ENCODE measurements around the gene CIZ1. TPM values are rescaled to one million over a fixed set of nuclear protein-coding genes. Genes with fewer than 3 reads are reported as not detected.
"Not testable (repeated sequence)": the region's sequence is repeated elsewhere in the genome, so short reads cannot be mapped to it uniquely, and the experiment has no call there.

The CIZ1 gene
- 134 TPM for total RNA-seq

GRCh38 chr9:128191406-128192046 is at the start of gene CIZ1:
TSS of gene CIZ1 (minus strand) at chr9:128191572. CDS start at chr9:128190857, 715 bp downstream.
- DNase-seq (ENCODE audit: low spot score), result peak; percentile 78

DNA sequence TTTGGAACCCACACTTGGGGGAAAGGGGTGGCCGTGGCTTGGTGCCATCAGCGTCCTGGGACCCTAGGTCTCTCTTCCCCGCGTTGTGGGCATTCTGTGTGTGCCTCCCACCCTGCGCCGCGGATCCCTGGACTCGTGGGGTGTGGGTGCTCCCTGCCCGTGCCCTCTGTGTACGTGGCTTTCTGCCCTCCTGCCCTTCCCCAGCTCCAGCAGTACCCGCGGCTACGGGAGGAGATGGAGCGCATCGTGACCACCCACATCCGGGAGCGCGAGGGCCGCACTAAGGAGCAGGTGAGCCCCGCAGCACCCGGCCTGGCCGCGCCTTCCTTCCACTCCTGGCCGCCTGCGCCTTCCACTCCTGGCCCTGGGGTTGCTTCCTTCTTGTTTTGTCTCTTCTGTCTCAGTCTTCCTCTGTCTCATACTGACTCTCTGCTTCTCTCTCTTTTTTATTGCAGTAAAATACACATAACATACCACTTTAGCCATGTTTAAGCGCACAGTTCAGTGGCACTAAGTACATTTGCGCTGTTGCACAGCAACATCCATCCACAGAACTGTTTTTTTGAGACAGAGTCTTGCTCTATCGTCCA is 42.5 kb upstream of the CIZ1 start:
- no peak for DNase-seq (ENCODE audit: low spot score)

GRCh38 chr9:128232528-128233428 is 41.4 kb upstream of the CIZ1 start:
- DNase-seq (ENCODE audit: low spot score), result no peak

DNA sequence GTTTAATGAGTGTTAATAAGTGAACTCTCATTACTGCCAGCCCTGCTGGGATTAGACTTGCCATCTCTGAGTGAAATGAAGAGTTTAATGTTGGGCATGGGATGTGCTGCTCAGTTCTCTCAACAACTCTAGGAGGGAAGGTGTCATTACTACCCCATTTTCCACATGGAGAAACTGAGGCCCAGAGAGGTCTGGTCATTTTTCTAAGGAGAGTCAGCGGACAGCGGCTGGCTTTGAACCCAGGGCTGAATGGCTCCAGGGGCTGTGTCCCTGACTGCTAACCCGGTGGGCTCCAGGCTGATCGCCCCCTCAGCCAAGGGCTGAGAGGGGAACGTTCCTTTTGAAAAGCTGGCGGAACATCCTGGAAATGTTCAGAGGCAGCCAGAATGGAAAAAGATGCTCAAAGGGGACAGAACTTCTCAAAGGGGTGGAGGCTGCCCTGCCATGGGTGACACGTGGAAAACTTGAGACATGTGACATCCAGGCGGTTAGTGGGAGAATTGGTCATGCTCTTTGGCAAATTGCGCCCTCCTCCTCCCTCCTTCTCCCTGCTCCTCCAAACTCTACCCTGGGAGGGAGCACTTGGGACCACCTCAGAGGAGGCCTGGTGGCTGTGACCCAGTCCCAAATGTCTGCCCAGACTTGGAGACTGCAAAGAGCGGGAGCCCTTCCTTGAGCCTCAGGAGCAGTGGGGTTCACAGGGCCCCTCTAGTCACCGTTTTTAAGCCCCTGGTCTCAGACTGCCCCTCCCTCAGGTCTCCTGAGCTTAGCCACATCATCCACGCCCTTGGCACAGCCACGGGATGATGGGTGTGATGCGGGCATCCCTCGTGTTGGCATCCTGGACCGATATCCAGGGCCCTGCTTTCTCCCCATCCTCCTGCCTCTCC is 40.5 kb upstream of the CIZ1 start:
- DNase-seq (ENCODE audit: low spot score), result no peak

GRCh38 chr9:128230897-128231296 is 39.5 kb upstream of the CIZ1 start:
- not testable (repeated sequence) for DNase-seq (ENCODE audit: low spot score)

GRCh38 chr9:128226412-128226801 is 35.0 kb upstream of the CIZ1 start:
- no peak for DNase-seq (ENCODE audit: low spot score)

GRCh38 chr9:128225770-128226411 is 34.5 kb upstream of the CIZ1 start:
- no peak for DNase-seq (ENCODE audit: low spot score)

DNA sequence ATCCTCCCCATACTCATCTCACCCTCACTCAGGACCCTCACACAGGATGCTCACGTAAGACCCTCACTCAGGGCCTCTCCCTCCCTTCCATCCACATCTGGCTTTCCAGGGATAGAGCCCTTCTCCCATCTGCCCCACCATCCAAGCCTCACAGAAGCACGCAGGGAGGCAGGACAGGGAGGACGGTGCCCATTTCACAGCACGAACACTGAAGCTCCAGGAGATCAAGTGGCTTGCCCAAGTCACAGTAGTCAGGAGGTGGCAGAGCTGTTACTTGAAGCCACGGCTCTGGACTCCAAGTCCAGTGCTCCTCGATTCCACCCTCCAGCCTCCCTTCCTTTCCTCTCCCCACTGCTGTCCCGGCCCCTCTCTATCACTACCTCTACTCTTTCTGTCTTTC is 33.5 kb upstream of the CIZ1 start:
- DNase-seq (ENCODE audit: low spot score), result no peak

GRCh38 chr9:128222880-128223670 is 31.7 kb upstream of the CIZ1 start:
- no peak for DNase-seq (ENCODE audit: low spot score)

DNA sequence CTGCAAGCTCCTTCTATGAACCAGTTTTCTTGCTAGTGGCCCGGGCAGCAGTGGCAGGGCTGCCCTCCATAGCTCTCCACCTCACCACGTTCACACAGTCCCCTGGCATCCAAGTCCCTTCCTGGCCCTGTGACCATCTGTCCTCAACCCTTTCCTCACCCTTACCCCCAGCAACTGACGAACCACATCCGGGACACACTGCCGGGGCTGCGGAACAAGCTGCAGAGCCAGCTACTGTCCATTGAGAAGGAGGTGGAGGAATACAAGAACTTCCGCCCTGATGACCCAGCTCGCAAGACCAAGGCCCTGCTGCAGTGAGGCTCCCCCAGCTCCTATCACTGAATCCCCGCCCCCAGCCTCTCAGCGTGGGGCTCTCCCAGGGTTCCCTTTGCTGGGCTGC is 30.7 kb upstream of the CIZ1 start:
- DNase-seq (ENCODE audit: low spot score), result no peak

GRCh38 chr9:128219831-128220230 is 28.5 kb upstream of the CIZ1 start:
- no peak for DNase-seq (ENCODE audit: low spot score)

DNA sequence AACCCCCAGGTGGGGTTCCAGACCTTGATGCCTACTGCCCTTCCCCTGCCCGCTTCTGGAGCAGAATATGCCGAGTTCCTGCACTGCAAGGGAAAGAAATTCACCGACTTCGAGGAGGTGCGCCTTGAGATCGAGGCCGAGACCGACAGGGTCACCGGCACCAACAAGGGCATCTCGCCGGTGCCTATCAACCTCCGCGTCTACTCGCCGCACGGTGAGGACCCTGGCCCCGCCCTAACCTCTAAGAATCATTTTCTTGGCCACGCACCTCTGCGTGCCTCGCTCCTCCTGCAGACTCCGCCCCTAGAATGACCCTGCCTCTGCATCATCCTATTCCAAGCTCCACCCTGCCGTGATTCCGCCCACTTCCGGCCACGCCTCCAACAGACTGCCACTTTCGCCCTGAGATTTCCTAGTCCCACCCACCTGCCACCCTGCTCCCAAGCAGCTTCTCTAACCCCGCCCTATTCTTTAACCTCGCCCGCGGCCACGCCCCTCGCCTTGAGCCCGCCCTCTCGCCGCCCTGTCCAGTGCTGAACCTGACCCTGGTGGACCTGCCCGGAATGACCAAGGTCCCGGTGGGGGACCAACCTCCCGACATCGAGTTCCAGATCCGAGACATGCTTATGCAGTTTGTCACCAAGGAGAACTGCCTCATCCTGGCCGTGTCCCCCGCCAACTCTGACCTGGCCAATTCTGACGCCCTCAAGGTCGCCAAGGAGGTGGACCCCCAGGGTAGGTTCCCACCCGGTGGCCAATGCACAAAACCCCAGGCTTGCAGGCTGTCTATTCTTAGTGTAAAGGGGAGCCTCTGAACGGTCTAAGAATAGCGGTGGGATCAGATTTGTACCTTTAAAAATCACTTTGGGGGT is 27.4 kb upstream of the CIZ1 start:
- DNase-seq (ENCODE audit: low spot score), result peak; percentile 97

DNA sequence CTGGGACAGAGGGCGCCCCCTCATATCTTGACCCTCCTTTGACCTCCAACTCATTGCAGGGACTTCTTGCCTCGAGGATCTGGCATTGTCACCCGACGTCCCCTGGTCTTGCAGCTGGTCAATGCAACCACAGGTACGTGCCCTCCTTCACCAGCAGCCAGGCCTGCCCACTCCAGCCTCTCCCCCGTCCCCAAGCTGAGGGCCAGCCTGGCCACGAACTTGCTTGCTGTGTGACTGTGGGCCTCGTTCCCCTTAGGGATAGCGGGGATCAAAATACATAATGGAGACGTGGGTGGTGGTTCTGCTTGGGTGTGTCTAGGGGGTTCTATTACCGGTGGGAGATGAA is 26.8 kb upstream of the CIZ1 start:
- DNase-seq (ENCODE audit: low spot score), result no peak

DNA sequence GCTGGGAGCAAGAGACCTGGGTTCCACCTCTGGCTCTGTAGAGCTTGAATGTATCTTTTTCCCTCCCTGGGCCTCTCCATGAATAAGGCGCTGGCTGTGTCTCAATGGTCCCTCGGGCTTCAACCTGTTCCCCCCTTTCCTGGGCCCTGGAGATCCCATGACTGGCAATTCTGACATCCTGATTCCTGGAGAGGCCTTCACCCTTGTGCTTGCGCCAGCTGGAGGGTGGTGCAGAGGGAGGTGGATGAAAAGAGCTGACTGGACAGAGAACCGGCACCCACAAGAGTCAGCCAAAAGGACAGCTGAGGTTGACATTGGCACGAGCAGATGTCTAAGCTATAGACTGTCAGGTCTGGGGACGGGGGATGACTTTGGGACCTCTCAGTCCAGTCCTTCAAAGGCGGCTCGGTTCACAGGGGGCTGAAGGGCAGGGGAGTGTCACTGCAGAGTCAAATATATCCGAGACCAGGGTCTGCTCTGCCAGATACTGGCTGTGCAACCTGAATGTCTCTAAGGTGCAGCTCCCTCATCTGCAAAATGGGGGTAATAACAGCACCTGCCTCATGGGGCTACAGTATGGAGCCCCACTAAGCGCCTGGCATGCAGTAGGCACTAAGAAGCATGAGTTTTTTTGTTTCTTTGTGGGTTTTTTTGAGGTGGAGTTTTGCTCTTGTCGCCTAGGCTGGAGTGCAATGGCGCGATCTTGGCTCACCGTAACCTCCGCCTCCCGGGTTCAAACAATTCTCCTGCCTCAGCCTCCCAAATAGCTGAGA is 25.6 kb upstream of the CIZ1 start:
- DNase-seq (ENCODE audit: low spot score), result no peak

- no peak for DNase-seq (ENCODE audit: low spot score)
Observed at GRCh38 chr9:128215491-128216409, 24.4 kb upstream of the CIZ1 start.

GRCh38 chr9:128214571-128215490 is 23.5 kb upstream of the CIZ1 start:
- no peak for DNase-seq (ENCODE audit: low spot score)
